Small intestine (tissue), 7 donors: ENCODE measurements around the gene RAI1. TPM values are rescaled to one million over a fixed set of nuclear protein-coding genes. Genes with fewer than 3 reads are reported as not detected.

ENCODE experiments used
- DNase-seq, 2 donors: peaks; one replicate each; pipeline versions ENCODE4 v3.0.0 to v3.0.0-alpha.2; 2013
- FAIRE-seq: peaks from 2 replicates; lab custom pipeline; 2012; peaks lifted over from hg19 to GRCh38; lab: Jason Lieb, UNC
- H3K27ac ChIP-seq, 3 donors: one replicate each; pipeline ENCODE4 v1.5.1; 2013; ENCODE audit warnings: low read length in 2 of 3, mild to moderate bottlenecking in 2 of 3, control low read depth in 1 of 3, inconsistent platforms in 1 of 3, low read depth in 1 of 3, moderate library complexity in 1 of 3
- H3K27me3 ChIP-seq, 3 donors: one replicate each; pipeline ENCODE4 v1.6.1; 2013; ENCODE audit warnings: low read length in 3 of 3, inconsistent platforms in 1 of 3; ENCODE audit not compliant: control insufficient read depth in 3 of 3, insufficient read depth in 3 of 3
- H3K36me3 ChIP-seq, 3 donors: one replicate each; pipeline ENCODE4 v1.6.1; 2013; ENCODE audit warnings: low read length in 3 of 3, inconsistent platforms in 1 of 3, low read depth in 1 of 3, mild to moderate bottlenecking in 1 of 3, moderate library complexity in 1 of 3; ENCODE audit not compliant: control insufficient read depth in 3 of 3, insufficient read depth in 2 of 3
- H3K4me1 ChIP-seq, 3 donors: one replicate each; pipeline ENCODE4 v1.6.1; 2013; ENCODE audit warnings: low read length in 2 of 3, inconsistent platforms in 1 of 3, low read depth in 1 of 3, mild to moderate bottlenecking in 1 of 3, moderate library complexity in 1 of 3; ENCODE audit not compliant: control insufficient read depth in 3 of 3, insufficient read depth in 2 of 3
- H3K4me3 ChIP-seq, 3 donors: one replicate each; pipeline ENCODE4 v1.5.1; 2013; ENCODE audit warnings: low read length in 3 of 3, control low read depth in 1 of 3, inconsistent platforms in 1 of 3, low read depth in 1 of 3, mild to moderate bottlenecking in 1 of 3, moderate library complexity in 1 of 3
- H3K9me3 ChIP-seq, 2 donors: one replicate each; pipeline ENCODE4 v1.6.1; 2013; ENCODE audit warnings: low read depth in 1 of 2, low read length in 1 of 2; ENCODE audit not compliant: control insufficient read depth in 2 of 2, insufficient read depth in 1 of 2
- WGBS, 3 donors: extraction: QIAGEN DNeasy Blood & Tissue Kit; methylation state at CpG; one replicate each; pipeline ENCODE4 v1.1.7; 2013; 5-methylcytosine and 5-hydroxymethylcytosine counted together
- polyA plus RNA-seq, 4 donors: library from polyadenylated mRNA; stranded (reverse) in 3 of 4; unstranded in 1 of 4; fragments of 200-250 nt in 3 of 4; fragments of 120-200 nt in 1 of 4; gene quantifications; one replicate each; pipeline versions ENCODE4 v1.2.1 to v1.2.3, GENCODE V29; 2013
- donor health status: healthy with polysubstance abuse.
- donor health status: control.
- donor health status: control.
- donor health status: Bipolar disorder and iron deficiency.
- donor health status: healthy.

RAI1 gene
- polyA plus RNA-seq, 4 donors: 2.4 to 20.7 (median 6.2) TPM

DNA sequence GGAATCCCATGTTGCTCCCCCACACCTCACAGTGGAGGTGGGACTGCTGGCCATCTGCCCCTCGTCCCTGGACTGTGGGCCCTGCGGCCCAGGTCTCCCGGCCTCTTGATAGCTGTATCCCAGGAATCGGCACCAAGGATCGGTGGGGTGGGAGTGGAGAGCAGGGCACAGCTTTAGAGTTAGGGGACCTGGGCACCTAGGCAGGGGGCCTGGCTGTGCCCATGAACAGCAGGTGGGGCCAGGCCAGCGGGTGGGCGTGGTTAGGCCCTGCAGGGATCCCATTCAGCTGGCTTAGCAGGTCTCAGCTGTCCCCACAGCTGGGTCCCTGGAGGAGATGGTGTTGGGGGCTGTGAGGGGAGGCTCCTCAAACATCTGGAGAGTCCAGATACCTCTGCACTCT, 106.3 kb downstream of the RAI1 start:
- peaks cover 0 to 30% (median 2%) of the 10 kb centered on the region in 3 donors for H3K36me3 ChIP-seq
- FAIRE-seq (no peak), DNase-seq (no peak)
- no peak overlapping the region for H3K27ac ChIP-seq
- no peaks in the 10 kb centered on the region for H3K9me3 ChIP-seq
- H3K4me3 ChIP-seq: no peak overlapping the region
- peaks cover 2 to 39% (median 2%) of the 10 kb centered on the region in 3 donors for H3K4me1 ChIP-seq
- peaks cover 0 to 3% (median 0%) of the 10 kb centered on the region in 3 donors for H3K27me3 ChIP-seq
- WGBS, 3 donors: 90 to 95% (median 94%) methylated on average over 7 of the region's 7 CpGs

GRCh38 chr17:17788967-17789366, 107.7 kb downstream of the RAI1 start:
- WGBS, 3 donors: 87 to 91% (median 88%) methylated on average over 7 to 8 of the region's 8 CpGs
- Histone ChIP-seq H3K9me3 (no peaks in the 10 kb centered on the region), H3K4me3 (no peak overlapping the region), H3K4me1 (peaks cover 2 to 41% (median 2%) of the 10 kb centered on the region in 3 donors), H3K27me3 (no peaks in the 10 kb centered on the region), H3K36me3 (peaks cover 0 to 42% (median 5%) of the 10 kb centered on the region in 3 donors), H3K27ac (no peak overlapping the region)
- FAIRE-seq: no peak
- DNase-seq: no peak

GRCh38 chr17:17789410-17789809, 108.2 kb downstream of the RAI1 start:
- Histone ChIP-seq H3K27ac (peak overlapping the region in 1 of 3 donors; percentile 9), H3K4me3 (no peak overlapping the region), H3K9me3 (no peaks in the 10 kb centered on the region), H3K36me3 (peaks cover 0 to 46% (median 5%) of the 10 kb centered on the region in 3 donors), H3K4me1 (peaks cover 2 to 36% (median 2%) of the 10 kb centered on the region in 3 donors), H3K27me3 (no peaks in the 10 kb centered on the region)
- FAIRE-seq: no peak
- 76 to 90% (median 89%) methylated on average over 6 of the region's 6 CpGs for WGBS, 3 donors
- no peak for DNase-seq

DNA sequence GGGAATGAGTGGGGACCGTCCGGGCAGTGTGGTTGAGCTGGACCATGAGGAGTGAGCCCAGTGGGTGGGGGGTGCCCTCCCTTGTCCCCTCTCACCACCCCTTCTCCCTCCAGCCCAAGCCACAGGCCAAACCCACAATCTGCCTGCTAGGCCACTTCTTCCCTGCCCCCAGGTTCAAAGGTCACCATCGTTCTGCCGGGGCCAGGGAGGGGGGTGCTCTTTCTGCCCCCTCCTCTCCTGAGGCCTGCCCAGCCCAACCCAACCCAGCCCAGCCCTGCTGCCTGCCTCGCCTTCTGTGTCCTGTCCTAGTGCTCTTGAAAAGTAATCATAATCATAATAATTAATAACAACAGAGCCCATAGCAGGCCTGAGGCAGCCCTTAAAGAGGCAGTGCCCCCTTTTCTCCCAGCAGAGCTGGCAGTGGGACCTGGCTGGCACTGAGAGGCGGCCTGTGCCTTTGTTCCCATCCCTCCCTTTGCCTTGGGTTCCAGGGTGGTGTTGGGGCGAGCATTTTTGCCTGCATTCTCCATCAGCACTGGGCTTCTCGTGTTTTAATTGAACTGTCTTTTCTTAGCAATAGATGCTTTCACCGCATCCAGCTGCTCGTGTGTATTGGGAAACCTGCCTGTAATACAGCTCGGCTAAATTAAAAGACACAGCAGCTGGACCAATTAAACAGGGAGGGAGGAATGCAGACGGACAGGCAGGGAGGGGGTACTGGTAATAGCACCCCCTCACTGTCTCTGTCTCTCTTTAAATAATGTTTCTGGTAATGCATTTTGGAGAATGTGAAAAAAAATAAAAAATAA, 108.8 kb downstream of the RAI1 start:
- Histone ChIP-seq H3K9me3 (no peaks in the 10 kb centered on the region), H3K4me1 (peaks cover 2 to 32% (median 2%) of the 10 kb centered on the region in 3 donors), H3K4me3 (no peak overlapping the region), H3K36me3 (peaks cover 2 to 53% (median 8%) of the 10 kb centered on the region in 3 donors), H3K27me3 (no peaks in the 10 kb centered on the region), H3K27ac (peak overlapping the region in 1 of 3 donors; percentile 9)
- FAIRE-seq: no peak
- 45 to 56% (median 46%) methylated on average over 12 of the region's 12 CpGs for WGBS, 3 donors
- DNase-seq: peak in 1 of 2 donors; percentile 41

GRCh38 chr17:17790637-17791464, 109.6 kb downstream of the RAI1 start:
- no peaks in the 10 kb centered on the region for H3K9me3 ChIP-seq
- H3K36me3 ChIP-seq: peaks cover 2 to 57% (median 9%) of the 10 kb centered on the region in 3 donors
- WGBS, 3 donors: 84 to 91% (median 89%) methylated on average over 25 to 26 of the region's 26 CpGs
- H3K4me3 ChIP-seq: no peak overlapping the region
- FAIRE-seq (no peak), DNase-seq (no peak)
- H3K27me3 ChIP-seq: no peaks in the 10 kb centered on the region
- no peak overlapping the region for H3K27ac ChIP-seq
- H3K4me1 ChIP-seq: peaks cover 2 to 31% (median 2%) of the 10 kb centered on the region in 3 donors

- Histone ChIP-seq H3K27ac (no peak overlapping the region), H3K9me3 (no peaks in the 10 kb centered on the region), H3K36me3 (peaks cover 2 to 64% (median 11%) of the 10 kb centered on the region in 3 donors), H3K27me3 (no peaks in the 10 kb centered on the region), H3K4me3 (no peak overlapping the region), H3K4me1 (peaks cover 0 to 31% (median 2%) of the 10 kb centered on the region in 3 donors)
- FAIRE-seq: no peak
- 71 to 88% (median 87%) methylated on average over 17 to 18 of the region's 18 CpGs for WGBS, 3 donors
- no peak for DNase-seq
These were observed 110.8 kb downstream of the RAI1 start for GRCh38 chr17:17792037-17792550.

- DNase-seq (peak in 1 of 2 donors; percentile 47), FAIRE-seq (no peak)
- Histone ChIP-seq H3K4me3 (no peak overlapping the region), H3K36me3 (peaks cover 2 to 65% (median 11%) of the 10 kb centered on the region in 3 donors), H3K27ac (no peak overlapping the region), H3K9me3 (no peaks in the 10 kb centered on the region), H3K4me1 (peaks cover 0 to 31% (median 2%) of the 10 kb centered on the region in 3 donors), H3K27me3 (no peaks in the 10 kb centered on the region)
- WGBS, 3 donors: 47 to 81% (median 60%) methylated on average over 38 of the region's 38 CpGs
These were observed 111.5 kb downstream of the RAI1 start for GRCh38 chr17:17792551-17793377.
